ENCODE results near the gene PRLH.
"Not testable (repeated sequence)": the region's sequence is repeated elsewhere in the genome, so short reads cannot be mapped to it uniquely, and the experiment has no call there.

The PRLH gene

GRCh38 chr2:237577956-237578870, 11.8 kb downstream of the PRLH start:
- in situ Hi-C loops (cut with HindIII; ENCODE audit: low sequenced_read_pairs): no loop called here

- in situ Hi-C loops (cut with HindIII; ENCODE audit: low sequenced_read_pairs): no loop called here
Observed at GRCh38 chr2:237581326-237581725, 15.0 kb downstream of the PRLH start.

GRCh38 chr2:237581751-237582746, 15.7 kb downstream of the PRLH start:
- in situ Hi-C loops (cut with HindIII; ENCODE audit: low sequenced_read_pairs): no loop called here

GRCh38 chr2:237583385-237584295, 17.3 kb downstream of the PRLH start:
- in situ Hi-C loops (cut with HindIII; ENCODE audit: low sequenced_read_pairs): no loop called here

- in situ Hi-C loops (cut with HindIII; ENCODE audit: low sequenced_read_pairs): no loop called here
Observed at GRCh38 chr2:237585590-237586221, 19.3 kb downstream of the PRLH start.

GRCh38 chr2:237588044-237588696, 21.8 kb downstream of the PRLH start:
- in situ Hi-C loops (cut with HindIII; ENCODE audit: low sequenced_read_pairs): no loop called here

- in situ Hi-C loops (cut with HindIII; ENCODE audit: low sequenced_read_pairs): no loop called here
Observed at GRCh38 chr2:237590272-237591140, 24.1 kb downstream of the PRLH start, which contains the start of gene RAB17. Gene RAB17, minus strand, starts transcription at chr2:237590734. Its CDS starts 4,580 bp downstream, at chr2:237586154.

GRCh38 chr2:237591141-237591881, 24.9 kb downstream of the PRLH start:
- in situ Hi-C loops (cut with HindIII; ENCODE audit: low sequenced_read_pairs): no loop called here

- in situ Hi-C loops (cut with HindIII; ENCODE audit: low sequenced_read_pairs): no loop called here
Observed at GRCh38 chr2:237592425-237592980, 26.1 kb downstream of the PRLH start.

GRCh38 chr2:237593036-237593435, 26.7 kb downstream of the PRLH start:
- in situ Hi-C loops (cut with HindIII; ENCODE audit: low sequenced_read_pairs): no loop called here

GRCh38 chr2:237593596-237594320, 27.4 kb downstream of the PRLH start:
- in situ Hi-C loops (cut with HindIII; ENCODE audit: low sequenced_read_pairs): no loop called here

GRCh38 chr2:237594514-237594871, 28.1 kb downstream of the PRLH start:
- in situ Hi-C loops (cut with HindIII; ENCODE audit: low sequenced_read_pairs): no loop called here

GRCh38 chr2:237595829-237596519, 29.6 kb downstream of the PRLH start:
- in situ Hi-C loops (cut with HindIII; ENCODE audit: low sequenced_read_pairs): not testable (repeated sequence)

GRCh38 chr2:237596520-237597195, 30.3 kb downstream of the PRLH start:
- in situ Hi-C loops (cut with HindIII; ENCODE audit: low sequenced_read_pairs): no loop called here
